Measurements from ENCODE around the gene VPS11.

VPS11 gene

DNA sequence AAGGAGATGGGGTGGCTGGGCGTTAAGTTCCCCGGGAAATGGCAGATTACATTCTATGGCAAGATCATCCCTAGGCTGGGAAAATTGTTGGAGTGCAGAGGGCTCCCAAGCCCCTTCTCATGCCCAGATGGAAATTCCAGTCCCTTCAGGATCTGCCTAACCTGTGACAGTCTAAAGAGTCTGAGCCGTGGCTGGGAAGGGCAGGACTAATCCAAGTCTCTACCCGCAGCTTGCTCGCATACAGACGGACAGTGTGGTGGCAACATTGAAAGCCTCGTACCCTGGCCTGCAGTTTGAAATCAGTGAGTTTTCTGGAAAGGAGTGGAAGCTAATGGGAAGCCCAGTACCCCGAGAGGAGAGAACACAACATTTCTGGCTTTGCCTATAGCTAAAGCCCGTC is 20.8 kb downstream of the VPS11 start:
- no peak for TF ChIP-seq CTCF (IDR thresholded peaks at IDR 0.05)

DNA sequence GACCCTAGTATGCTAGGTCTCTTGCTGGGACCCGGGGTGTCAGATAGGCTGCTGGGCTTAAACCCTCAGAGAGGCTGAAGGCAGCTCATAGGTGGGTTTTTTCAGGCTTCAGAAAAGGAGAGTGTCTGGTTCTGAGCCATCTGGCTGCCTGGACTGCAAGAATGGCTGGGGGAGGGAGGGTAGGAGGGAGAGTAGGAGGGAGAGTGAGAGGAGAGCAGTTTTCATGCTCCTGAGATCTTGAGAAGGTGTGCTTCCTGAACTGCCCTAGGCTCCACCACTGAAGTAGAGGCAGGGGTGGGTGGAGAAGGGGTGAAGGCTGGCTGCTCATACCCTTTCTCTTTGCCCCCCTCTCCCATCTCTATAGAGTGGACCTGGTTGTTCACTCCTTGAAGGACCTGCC is 21.7 kb downstream of the VPS11 start:
- TF ChIP-seq CTCF (IDR thresholded peaks at IDR 0.05) = no peak

GRCh38 chr11:119091178-119091577 is 23.6 kb downstream of the VPS11 start:
- no peak for TF ChIP-seq CTCF (IDR thresholded peaks at IDR 0.05)

GRCh38 chr11:119091966-119092879 is 24.6 kb downstream of the VPS11 start:
- TF ChIP-seq CTCF (IDR thresholded peaks at IDR 0.05) = no peak

- TF ChIP-seq CTCF (IDR thresholded peaks at IDR 0.05) = no peak
Observed at GRCh38 chr11:119092880-119093842, 25.5 kb downstream of the VPS11 start.

GRCh38 chr11:119093942-119094815 is 26.6 kb downstream of the VPS11 start:
- no peak for TF ChIP-seq CTCF (IDR thresholded peaks at IDR 0.05)

DNA sequence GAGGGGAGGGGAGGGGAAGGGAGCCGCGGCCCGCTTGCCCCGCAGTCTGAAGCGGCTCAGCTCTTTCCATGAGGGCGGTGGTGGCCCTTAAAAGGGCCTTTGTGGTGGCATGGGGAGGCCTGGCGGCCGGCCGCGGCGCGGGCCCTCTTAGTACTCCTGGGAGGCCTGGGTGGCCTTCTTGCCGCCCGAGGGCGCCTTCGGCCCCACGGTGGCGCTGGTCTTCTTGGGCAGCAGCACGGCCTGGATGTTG is 27.1 kb downstream of the VPS11 start:
- peak; percentile 72 for TF ChIP-seq CTCF (IDR thresholded peaks at IDR 0.05)
